ENCODE measurements around the gene SIX5. TPM values are rescaled to one million over a fixed set of nuclear protein-coding genes. Genes with fewer than 3 reads are reported as not detected.

The SIX5 gene
- total RNA-seq, 1 experiment from 2014 or later = 38.7 TPM

GRCh38 chr19:45784096-45784495 is 15.0 kb upstream of the SIX5 start:
- intact Hi-C loops (cut with micrococcal nuclease; ENCODE audit: unreplicated experiment) (no loop called here), in situ Hi-C loops (cut with HindIII; ENCODE audit: low pct_unique_long_range_greater_than_20kb, low sequenced_read_pairs) (no loop called here)
- CTCF ChIA-PET = no interaction called here
- POLR2A ChIA-PET = no interaction called here
- DNase-seq (ENCODE audit: low read depth, low spot score) (no peak), ATAC-seq (no peak)
- no peaks in the 10 kb centered on the region for H3K27me3 ChIP-seq (ENCODE audit: control insufficient read depth, insufficient read depth, low read length)
- peaks cover 25% of the 10 kb centered on the region for H3K4me1 ChIP-seq (ENCODE audit: control insufficient read depth, insufficient read depth, low read length)
- no peak overlapping the region for H3K4me3 ChIP-seq (ENCODE audit: low read depth in 2 of 2, low read length in 2 of 2)
- H3K9me3 ChIP-seq (ENCODE audit: control insufficient read depth, insufficient read depth, low read depth, low read length) = no peaks in the 10 kb centered on the region
- H3K36me3 ChIP-seq (ENCODE audit: control insufficient read depth, insufficient read depth, low read length) = 0 out of 2 replicates have a peak, but pooled peaks cover under 1% of the 10 kb centered on the region
- BruUV-seq (replicated peaks) = no TSS peak
- H3K27ac ChIP-seq (ENCODE audit: low read length) = peak overlapping the region; percentile 87; the same call in 1 of the 2 replicates
- TF ChIP-seq REST (IDR thresholded peaks at IDR 0.05; ENCODE audit: insufficient read depth in 1 of 2, low read depth in 2 of 2, low read length in 1 of 2) = no peak
- no peak for TF ChIP-seq SIN3A (IDR thresholded peaks at IDR 0.05; ENCODE audit: borderline replicate concordance, insufficient read depth, low read depth, low read length)
- no peak for TF ChIP-seq CTCF (IDR thresholded peaks at IDR 0.05)
- no peak for TF ChIP-seq POLR2AphosphoS5 (IDR thresholded peaks at IDR 0.05; ENCODE audit: low read depth, low read length)
- TF ChIP-seq TCF7L2 (IDR thresholded peaks at IDR 0.05; ENCODE audit: low read depth, low read length) = no peak

- H3K9me3 ChIP-seq (ENCODE audit: control insufficient read depth, insufficient read depth, low read depth, low read length) = no peaks in the 10 kb centered on the region
- ChIA-PET CTCF (interaction anchor here (0.5 to 1.0 kb wide), 6 partner anchors 14 to 119 kb away, joined by 3 to 10 read pairs (median 6); partner anchors contain the start of gene SIX5), POLR2A (interaction anchor here (0.6 kb wide), 3 partner anchors 10 to 12 kb away, joined by 5 to 8 read pairs (median 5); partner anchors contain the start of gene DMWD)
- intact Hi-C loops (cut with micrococcal nuclease; ENCODE audit: unreplicated experiment) (no loop called here), in situ Hi-C loops (cut with HindIII; ENCODE audit: low pct_unique_long_range_greater_than_20kb, low sequenced_read_pairs) (no loop called here)
- 0 out of 4 replicates have a peak overlapping the region, but pooled peaks of 1 of the 2 experiments have one; percentile 24 for H3K4me3 ChIP-seq (ENCODE audit: low read depth in 2 of 2, low read length in 2 of 2)
- ATAC-seq (peak; percentile 24), DNase-seq (ENCODE audit: low read depth, low spot score) (no peak)
- BruUV-seq (replicated peaks) = no TSS peak
- peak overlapping the region; percentile 87 for H3K27ac ChIP-seq (ENCODE audit: low read length)
- TF ChIP-seq SIN3A (IDR thresholded peaks at IDR 0.05; ENCODE audit: borderline replicate concordance, insufficient read depth, low read depth, low read length) (no peak), CTCF (IDR thresholded peaks at IDR 0.05) (no peak), POLR2AphosphoS5 (IDR thresholded peaks at IDR 0.05; ENCODE audit: low read depth, low read length) (no peak), TCF7L2 (IDR thresholded peaks at IDR 0.05; ENCODE audit: low read depth, low read length) (no peak), REST (IDR thresholded peaks at IDR 0.05; ENCODE audit: insufficient read depth in 1 of 2, low read depth in 2 of 2, low read length in 1 of 2) (no peak)
- H3K27me3 ChIP-seq (ENCODE audit: control insufficient read depth, insufficient read depth, low read length) = no peaks in the 10 kb centered on the region
- H3K4me1 ChIP-seq (ENCODE audit: control insufficient read depth, insufficient read depth, low read length) = peaks cover 25% of the 10 kb centered on the region
- H3K36me3 ChIP-seq (ENCODE audit: control insufficient read depth, insufficient read depth, low read length) = no peaks in the 10 kb centered on the region
These were observed 14.1 kb upstream of the SIX5 start for GRCh38 chr19:45782820-45783785.
